Posterior vena cava (tissue), 2 donors: Measurements from ENCODE around the gene CASK. TPM values are rescaled to one million over a fixed set of nuclear protein-coding genes. Genes with fewer than 3 reads are reported as not detected.
"Not testable (repeated sequence)": the region's sequence is repeated elsewhere in the genome, so short reads cannot be mapped to it uniquely, and the experiment has no call there.

ENCODE experiments used
- DNase-seq: peaks from one replicate; pipeline ENCODE4 v3.0.0-alpha.2; 2020; ENCODE audit warnings: low spot score
- intact Hi-C, 2 donors: fragments of 100-400 bp; cut with DNase I; formaldehyde crosslinking; loops; one replicate each; pipeline versions ENCODE4 v1.14.1 to v1.14.2; 2022 to 2023
- total RNA-seq, 2 donors: library from RNA; stranded (reverse); fragmentation: NEBNext Ultra II Directional; extraction: Animal tissue kit (Norgen Biotek cat#: 25700); gene quantifications; one replicate each; pipeline ENCODE4 v1.2.1, GENCODE V29; 2021
- donor health status: DM: yes; HTN: yes; CAD: no.
- donor health status: DM: yes; HTN: yes; CAD: no.

Gene CASK
- total RNA-seq, 2 donors from 2014 or later: 33.8 to 35.8 TPM

DNA sequence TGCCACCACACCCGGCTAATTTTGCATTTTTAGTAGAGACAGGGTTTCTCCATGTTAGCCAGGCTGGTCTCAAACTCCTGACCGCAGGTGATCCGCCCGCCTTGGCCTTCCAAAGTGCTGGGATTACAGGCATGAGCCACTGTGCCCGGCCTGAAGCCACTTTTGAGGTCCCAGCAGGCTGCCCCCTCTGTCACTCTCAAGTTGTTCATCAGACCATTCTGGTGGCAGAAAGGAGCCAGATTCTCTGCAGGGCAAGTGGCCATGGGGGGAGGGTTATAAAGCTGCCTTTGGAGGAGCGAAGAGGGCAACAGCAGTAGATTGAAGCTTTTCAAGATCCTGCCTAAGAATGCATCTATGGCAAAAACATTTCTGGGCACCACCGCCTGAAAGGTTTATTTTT is 410.5 kb downstream of the CASK start:
- DNase-seq, intact Hi-C loops: not testable (repeated sequence)

DNA sequence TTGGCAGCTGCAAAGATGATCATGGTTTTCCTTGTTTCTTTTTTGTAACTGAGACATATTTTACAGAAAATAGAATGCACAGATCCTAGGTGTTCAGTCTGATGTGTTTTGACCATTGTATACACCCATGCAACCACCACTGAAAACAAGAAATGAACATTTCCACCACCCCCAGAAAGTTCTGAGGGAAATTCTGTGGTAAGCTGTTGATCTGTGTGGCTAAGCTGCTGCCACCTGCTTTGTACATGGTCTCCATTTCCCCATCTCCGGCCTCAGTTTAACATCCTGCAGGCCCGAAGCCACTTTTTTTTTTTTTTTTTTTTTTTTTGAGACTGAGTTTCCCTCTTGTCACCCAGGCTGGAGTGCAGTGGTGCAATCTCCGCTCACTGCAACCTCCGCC is 411.0 kb downstream of the CASK start:
- no peak for DNase-seq
- intact Hi-C loops: no loop called here

- intact Hi-C loops: no loop called here
- DNase-seq: no peak
Observed at GRCh38 chrX:41507919-41508318, 415.4 kb downstream of the CASK start.

- intact Hi-C loops: no loop called here
- DNase-seq: no peak
Observed at GRCh38 chrX:41502004-41502403, 421.4 kb downstream of the CASK start.

DNA sequence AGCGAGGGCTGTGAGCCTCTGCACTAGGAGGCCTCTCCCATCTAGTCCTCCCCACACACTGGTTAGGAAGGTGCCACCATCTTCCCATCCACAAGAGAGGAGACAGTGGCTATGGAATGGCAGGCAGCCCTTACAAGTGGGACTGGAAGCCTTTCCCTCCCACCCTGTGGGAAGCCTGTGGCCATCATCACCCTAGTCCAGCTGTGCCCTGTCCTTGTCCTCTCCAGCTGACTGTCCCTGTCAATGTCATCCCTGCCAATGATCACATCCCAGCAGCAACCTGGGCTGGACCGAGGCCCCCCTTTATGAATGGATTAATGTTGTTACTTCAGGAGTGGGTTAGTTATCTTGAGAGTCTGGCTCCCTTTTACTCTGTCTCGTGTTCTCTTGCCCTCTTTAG is 423.4 kb downstream of the CASK start:
- peak; percentile 20 for DNase-seq
- intact Hi-C loops: loop anchor here in 1 of 2 donors (5.0 kb wide), 1 partner anchor 998 kb away; no protein-coding TSS in a partner anchor

DNA sequence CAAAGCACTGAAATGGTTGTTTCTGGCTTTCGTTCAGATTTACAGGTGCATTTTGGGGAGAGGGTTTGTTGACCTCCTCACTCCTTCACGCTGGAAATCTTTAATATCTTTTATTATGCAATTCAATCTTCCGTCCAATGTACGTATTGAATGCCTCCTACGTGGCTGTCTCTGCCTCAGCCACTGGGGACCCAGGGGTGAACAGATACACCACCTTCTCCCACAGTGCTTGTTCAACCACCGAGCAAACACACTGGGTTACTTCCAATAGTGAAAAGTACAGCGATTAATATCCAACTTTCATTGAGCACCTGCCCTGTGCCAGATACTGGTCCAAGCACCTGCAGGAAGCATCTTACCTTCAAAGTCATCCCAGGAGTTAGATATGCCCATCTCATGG is 424.2 kb downstream of the CASK start:
- intact Hi-C loops: loop anchor here in 1 of 2 donors (5.0 kb wide), 1 partner anchor 997 kb away; no protein-coding TSS in a partner anchor
- peak; percentile 8 for DNase-seq

GRCh38 chrX:41491267-41492004 is 431.9 kb downstream of the CASK start:
- intact Hi-C loops: no loop called here
- no peak for DNase-seq

DNA sequence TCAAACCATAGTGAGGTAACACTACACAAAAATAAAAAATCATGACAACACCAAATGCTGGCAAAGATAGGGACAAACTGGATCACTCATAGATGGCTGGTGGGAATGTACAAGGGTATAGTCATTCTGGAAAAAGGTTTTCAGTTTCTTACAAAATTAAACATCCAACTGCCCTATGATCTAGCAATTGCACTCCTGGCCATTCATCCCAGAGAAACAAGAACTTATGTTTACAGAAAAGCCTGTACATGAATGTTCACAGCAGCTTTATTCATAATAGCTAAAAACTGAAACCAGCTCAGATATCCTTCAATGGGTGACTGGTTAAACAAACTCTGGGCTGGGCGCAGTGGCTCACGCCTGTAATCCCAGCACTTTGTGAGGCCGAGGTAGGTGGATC is 432.9 kb downstream of the CASK start:
- no peak for DNase-seq
- intact Hi-C loops: no loop called here

- no peak for DNase-seq
- intact Hi-C loops: no loop called here
Observed at GRCh38 chrX:41482154-41482850, 441.1 kb downstream of the CASK start.

DNA sequence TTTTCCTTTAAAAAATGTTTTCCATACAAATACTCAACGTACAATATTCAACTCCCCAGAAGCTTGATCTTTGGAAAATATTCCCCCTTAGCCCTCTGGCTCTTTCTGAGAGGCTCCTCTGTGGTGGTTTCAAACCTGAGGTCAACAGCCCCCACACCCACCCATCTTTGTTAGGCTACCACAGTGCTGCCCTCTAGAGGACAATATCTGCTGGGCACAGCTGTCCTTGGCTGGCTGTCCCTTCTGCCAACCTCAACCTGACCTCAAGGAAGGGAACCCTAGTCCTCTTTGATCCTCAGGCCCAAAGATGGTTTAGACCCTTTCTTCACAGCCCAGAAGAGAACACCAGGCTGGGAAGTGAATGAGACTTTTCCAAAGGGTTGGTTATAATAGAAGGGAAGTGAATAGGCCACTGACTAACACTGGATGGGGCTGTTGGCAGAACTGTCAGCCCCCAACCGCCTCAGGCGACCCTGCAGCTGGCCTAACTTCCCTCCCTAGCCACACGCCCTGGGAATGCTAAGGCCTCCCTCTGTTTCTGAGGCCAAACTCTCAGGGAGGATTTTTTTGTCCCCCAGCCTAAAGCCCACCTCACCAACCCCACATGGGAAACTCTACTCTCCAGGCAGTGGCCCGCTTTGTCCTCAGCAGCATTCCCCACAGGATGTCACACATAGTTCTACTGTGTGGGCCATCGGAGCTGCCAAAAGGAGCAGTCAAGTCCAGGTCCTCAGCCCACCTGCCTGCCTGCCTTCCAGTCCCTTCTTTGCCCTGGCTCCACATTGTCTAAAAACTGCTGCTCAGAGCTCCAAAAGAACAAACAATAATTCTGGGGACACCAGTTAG is 441.9 kb downstream of the CASK start:
- intact Hi-C loops: loop anchor here in 1 of 2 donors (1.0 kb wide), 1 partner anchor 29 kb away; no protein-coding TSS in a partner anchor
- no peak for DNase-seq

- intact Hi-C loops: loop anchor here in 1 of 2 donors (1.0 kb wide), 1 partner anchor 28 kb away; no protein-coding TSS in a partner anchor
- no peak for DNase-seq
Observed at GRCh38 chrX:41480508-41481260, 442.7 kb downstream of the CASK start.

- DNase-seq: no peak
- intact Hi-C loops: no loop called here
Observed at GRCh38 chrX:41478381-41478911, 444.9 kb downstream of the CASK start.

GRCh38 chrX:41475591-41476241 is 447.6 kb downstream of the CASK start:
- intact Hi-C loops: no loop called here

DNA sequence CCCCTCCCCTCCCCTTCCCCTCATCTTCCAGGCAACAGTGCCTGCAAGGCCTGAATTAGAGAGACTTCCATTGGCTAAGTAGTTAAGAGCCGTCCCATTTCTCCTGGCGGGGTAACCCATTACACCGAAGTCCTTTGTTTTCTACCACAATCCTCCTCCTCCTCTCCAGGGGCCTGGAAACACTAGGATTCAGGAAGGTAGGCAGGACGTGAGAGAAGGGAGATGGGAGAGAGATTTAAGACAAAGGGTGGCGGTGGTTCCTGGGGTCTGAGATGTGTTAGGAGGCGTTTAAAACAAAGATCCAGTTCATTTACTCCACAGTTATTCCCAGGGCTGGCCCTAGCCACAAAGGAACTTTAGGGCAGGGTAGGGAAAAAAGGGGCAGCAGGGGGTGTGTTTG is 448.2 kb downstream of the CASK start:
- intact Hi-C loops: no loop called here
- DNase-seq: no peak

More at GRCh38 chrX:41475591-41476241, 447.6 kb downstream of the CASK start:
- DNase-seq: no peak

GRCh38 chrX:41474726-41475100 is 448.6 kb downstream of the CASK start:
- DNase-seq: no peak
- intact Hi-C loops: no loop called here

DNA sequence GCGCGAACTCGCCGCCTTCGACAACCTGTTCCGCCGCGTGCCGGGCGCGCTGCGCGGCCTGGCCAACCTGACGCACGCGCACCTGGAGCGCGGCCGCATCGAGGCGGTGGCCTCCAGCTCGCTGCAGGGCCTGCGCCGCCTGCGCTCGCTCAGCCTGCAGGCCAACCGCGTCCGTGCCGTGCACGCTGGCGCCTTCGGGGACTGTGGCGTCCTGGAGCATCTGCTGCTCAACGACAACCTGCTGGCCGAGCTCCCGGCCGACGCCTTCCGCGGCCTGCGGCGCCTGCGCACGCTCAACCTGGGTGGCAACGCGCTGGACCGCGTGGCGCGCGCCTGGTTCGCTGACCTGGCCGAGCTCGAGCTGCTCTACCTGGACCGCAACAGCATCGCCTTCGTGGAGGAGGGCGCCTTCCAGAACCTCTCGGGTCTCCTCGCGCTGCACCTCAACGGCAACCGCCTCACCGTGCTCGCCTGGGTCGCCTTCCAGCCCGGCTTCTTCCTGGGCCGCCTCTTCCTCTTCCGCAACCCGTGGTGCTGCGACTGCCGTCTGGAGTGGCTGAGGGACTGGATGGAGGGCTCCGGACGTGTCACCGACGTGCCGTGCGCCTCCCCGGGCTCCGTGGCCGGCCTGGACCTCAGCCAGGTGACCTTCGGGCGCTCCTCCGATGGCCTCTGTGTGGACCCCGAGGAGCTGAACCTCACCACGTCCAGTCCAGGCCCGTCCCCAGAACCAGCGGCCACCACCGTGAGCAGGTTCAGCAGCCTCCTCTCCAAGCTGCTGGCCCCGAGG is 449.2 kb downstream of the CASK start:
- intact Hi-C loops: no loop called here
- DNase-seq: no peak

GRCh38 chrX:41472231-41472815 is 451.0 kb downstream of the CASK start:
- no peak for DNase-seq
- intact Hi-C loops: no loop called here
